HEK293 (cell line): ENCODE measurements around the gene PWWP2B.

Experiments used
- CTCF ChIA-PET: fragments of 350-600 bp; formaldehyde crosslinking; extraction: SDS; loops from one replicate; lab custom pipeline; 2021; ENCODE audit warnings: antibody characterized with exemption; lab: Yijun Ruan, JAX
- POLR2A ChIA-PET: fragments of 300-600 bp; formaldehyde crosslinking; extraction: SDS; loops from one replicate; lab custom pipeline; 2020; ENCODE audit warnings: antibody characterized with exemption, inconsistent platforms; lab: Yijun Ruan, JAX
- H3K27ac ChIP-seq: fragments of 200-500 bp; sonication (Bioruptor generic); 2 replicates; pipeline ENCODE4 v1.5.1; 2014; ENCODE audit warnings: low read depth, low read length, control low read depth, inconsistent platforms; ENCODE audit errors: extremely low read depth
- H3K36me3 ChIP-seq, 2 experiments: fragments of 200-500 bp in 1 of 2; sonication (Bioruptor generic) in 1 of 2; 1 replicate in 1 of 2; 2 replicates in 1 of 2; pipeline ENCODE4 v1.5.1; 2014 to 2017; ENCODE audit warnings: inconsistent platforms in 2 of 2, low read length in 2 of 2; ENCODE audit not compliant: control insufficient read depth in 2 of 2, insufficient read depth in 1 of 2
- H3K4me1 ChIP-seq: fragments of 200-500 bp; sonication (Bioruptor generic); 2 replicates; pipeline ENCODE4 v1.5.1; 2014; ENCODE audit warnings: mild to moderate bottlenecking, low read length, inconsistent platforms; ENCODE audit not compliant: control insufficient read depth, insufficient read depth
- H3K4me3 ChIP-seq: 2 replicates; pipeline ENCODE4 v1.5.1; 2011; ENCODE audit warnings: low read depth, mild to moderate bottlenecking, control low read depth, low read length, moderate library complexity
- H3K9me3 ChIP-seq: fragments of 200-500 bp; sonication (Bioruptor generic); 2 replicates; pipeline ENCODE4 v1.5.1; 2014; ENCODE audit warnings: low read depth, low read length, inconsistent platforms; ENCODE audit not compliant: control insufficient read depth, insufficient read depth
- GLI4 ChIP-seq: fragments of 450-650 bp; formaldehyde crosslinking; IDR thresholded peaks from 2 replicates; pipeline ENCODE4 v1.5.1; 2016; ENCODE audit warnings: missing biosample characterization, missing genetic modification characterization
- HIC1 ChIP-seq: fragments of 450-650 bp; formaldehyde crosslinking; IDR thresholded peaks from 2 replicates; pipeline ENCODE4 v1.5.1; 2016; ENCODE audit warnings: missing biosample characterization, missing genetic modification characterization
- IKZF3 ChIP-seq: fragments of 450-650 bp; IDR thresholded peaks from 2 replicates; pipeline ENCODE4 v1.5.0; 2018; ENCODE audit warnings: missing biosample characterization, mild to moderate bottlenecking, missing genetic modification characterization, moderate library complexity
- INSM2 ChIP-seq: fragments of 450-650 bp; formaldehyde crosslinking; IDR thresholded peaks from 2 replicates; pipeline ENCODE4 v1.5.1; 2016; ENCODE audit warnings: missing biosample characterization, missing genetic modification characterization
- SCRT1 ChIP-seq: fragments of 450-650 bp; formaldehyde crosslinking; IDR thresholded peaks from 2 replicates; pipeline ENCODE4 v1.5.1; 2016; ENCODE audit warnings: missing biosample characterization, missing genetic modification characterization, borderline replicate concordance
- YY1 ChIP-seq: fragments of 450-650 bp; formaldehyde crosslinking; IDR thresholded peaks from 2 replicates; pipeline ENCODE4 v1.5.1; 2018; ENCODE audit warnings: missing biosample characterization, missing genetic modification characterization
- ZFP37 ChIP-seq: fragments of 450-650 bp; formaldehyde crosslinking; IDR thresholded peaks from 2 replicates; pipeline ENCODE4 v1.5.1; 2016; ENCODE audit warnings: missing biosample characterization, missing genetic modification characterization
- ZNF10 ChIP-seq: fragments of 450-650 bp; formaldehyde crosslinking; IDR thresholded peaks from 2 replicates; pipeline ENCODE4 v1.5.1; 2017; ENCODE audit warnings: missing biosample characterization, missing genetic modification characterization
- ZNF133 ChIP-seq: fragments of 450-650 bp; formaldehyde crosslinking; IDR thresholded peaks from 2 replicates; pipeline ENCODE4 v1.5.1; 2016; ENCODE audit warnings: missing biosample characterization, missing genetic modification characterization
- ZNF140 ChIP-seq: fragments of 450-650 bp; formaldehyde crosslinking; IDR thresholded peaks from 2 replicates; pipeline ENCODE4 v1.5.1; 2016; ENCODE audit warnings: missing biosample characterization, missing genetic modification characterization
- ZNF146 ChIP-seq: fragments of 450-650 bp; formaldehyde crosslinking; IDR thresholded peaks from 2 replicates; pipeline ENCODE4 v1.5.1; 2016; ENCODE audit warnings: missing biosample characterization, missing genetic modification characterization
- ZNF157 ChIP-seq: fragments of 450-650 bp; formaldehyde crosslinking; IDR thresholded peaks from 2 replicates; pipeline ENCODE4 v1.5.1; 2016; ENCODE audit warnings: missing biosample characterization, missing genetic modification characterization
- ZNF169 ChIP-seq: fragments of 450-650 bp; formaldehyde crosslinking; IDR thresholded peaks from 2 replicates; pipeline ENCODE4 v1.5.1; 2016; ENCODE audit warnings: missing biosample characterization, missing genetic modification characterization
- ZNF239 ChIP-seq: fragments of 450-650 bp; formaldehyde crosslinking; IDR thresholded peaks from 2 replicates; pipeline ENCODE4 v1.5.1; 2016; ENCODE audit warnings: missing biosample characterization, missing genetic modification characterization
- ZNF311 ChIP-seq: fragments of 450-650 bp; formaldehyde crosslinking; IDR thresholded peaks from 2 replicates; pipeline ENCODE4 v1.5.1; 2017; ENCODE audit warnings: missing biosample characterization, missing genetic modification characterization, borderline replicate concordance
- ZNF324 ChIP-seq: fragments of 450-650 bp; formaldehyde crosslinking; IDR thresholded peaks from 2 replicates; pipeline ENCODE4 v1.5.1; 2016; ENCODE audit warnings: missing biosample characterization, missing genetic modification characterization
- ZNF645 ChIP-seq: fragments of 450-650 bp; formaldehyde crosslinking; IDR thresholded peaks from 2 replicates; pipeline ENCODE4; 2016; ENCODE audit warnings: missing biosample characterization, missing genetic modification characterization
- ZNF658 ChIP-seq: fragments of 450-650 bp; formaldehyde crosslinking; IDR thresholded peaks from 2 replicates; pipeline ENCODE4; 2016; ENCODE audit warnings: missing biosample characterization, missing genetic modification characterization
- ZNF707 ChIP-seq: fragments of 450-650 bp; formaldehyde crosslinking; IDR thresholded peaks from 2 replicates; pipeline ENCODE4 v1.5.1; 2016; ENCODE audit warnings: missing biosample characterization, missing genetic modification characterization
- TF ChIP-seq, protein P1 (sequence below): fragments of 450-650 bp; formaldehyde crosslinking; IDR thresholded peaks from 2 replicates; pipeline ENCODE4 v1.5.1; 2016; ENCODE audit warnings: missing biosample characterization, missing genetic modification characterization
- TF ChIP-seq, protein P2 (sequence below): fragments of 450-650 bp; formaldehyde crosslinking; IDR thresholded peaks from 2 replicates; pipeline ENCODE4 v1.5.1; 2016; ENCODE audit warnings: missing biosample characterization, missing genetic modification characterization
- TF ChIP-seq, protein P3 (sequence below): fragments of 450-650 bp; formaldehyde crosslinking; IDR thresholded peaks from 2 replicates; pipeline ENCODE4 v1.5.1; 2016; ENCODE audit warnings: missing biosample characterization, missing genetic modification characterization, borderline replicate concordance
- TF ChIP-seq, protein P4 (sequence below): fragments of 450-650 bp; IDR thresholded peaks from 2 replicates; pipeline ENCODE4 v1.5.1; 2018; ENCODE audit warnings: missing biosample characterization, missing genetic modification characterization

Gene PWWP2B

DNA sequence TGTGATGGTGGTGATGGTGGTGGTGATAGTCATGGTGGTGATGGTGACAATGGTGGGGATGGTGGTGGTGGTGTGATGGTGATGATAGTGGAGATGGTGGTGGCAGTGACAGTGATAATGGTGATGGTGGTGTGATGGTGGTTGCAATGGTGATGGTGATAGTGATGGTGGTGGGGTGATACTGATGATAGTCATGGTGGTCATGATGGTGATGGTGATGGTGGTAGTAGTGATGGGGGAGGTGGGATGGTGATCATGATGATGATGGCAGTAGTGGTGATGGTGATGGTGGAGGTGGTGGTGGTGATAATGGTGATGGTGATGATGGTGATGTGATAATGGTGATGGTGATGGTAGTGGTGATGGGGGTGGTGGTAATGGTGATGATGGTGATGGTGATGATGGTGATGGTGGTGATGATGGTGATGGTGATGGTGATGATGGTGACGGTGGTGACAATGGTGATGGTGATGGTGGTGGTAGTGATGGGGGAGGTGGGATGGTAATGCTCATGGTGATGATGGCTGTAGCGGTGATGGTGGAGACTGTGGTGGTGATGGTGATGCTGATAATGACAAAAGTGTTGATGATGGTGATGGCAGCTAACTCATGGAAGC lies 4.7 kb upstream of the PWWP2B start:
- no peak overlapping the region for H3K27ac ChIP-seq
- no peaks in the 10 kb centered on the region for H3K9me3 ChIP-seq
- H3K36me3 ChIP-seq = no peaks in the 10 kb centered on the region
- ChIA-PET CTCF (interaction anchor here (0.6 kb wide), 1 partner anchor 47 kb away, joined by 3 read pairs; no protein-coding TSS in a partner anchor), POLR2A (interaction anchor here (0.8 kb wide), 1 partner anchor 55 kb away, joined by 3 read pairs; no protein-coding TSS in a partner anchor)
- peaks cover 3% of the 10 kb centered on the region; the same call in 1 of the 2 replicates for H3K4me1 ChIP-seq
- TF ChIP-seq, protein P1, sequence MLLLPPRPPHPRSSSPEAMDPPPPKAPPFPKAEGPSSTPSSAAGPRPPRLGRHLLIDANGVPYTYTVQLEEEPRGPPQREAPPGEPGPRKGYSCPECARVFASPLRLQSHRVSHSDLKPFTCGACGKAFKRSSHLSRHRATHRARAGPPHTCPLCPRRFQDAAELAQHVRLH (tag by site-specific recombination) = peak; percentile 84; the same call in 1 of the 2 replicates
- TF ChIP-seq GLI4 (peak; percentile 70; the same call in 1 of the 2 replicates), YY1 (tag by site-specific recombination) (peak; percentile 24; the same call in 1 of the 2 replicates), ZNF324 (tag by site-specific recombination) (no peak), ZNF311 (tag by site-specific recombination) (0 out of 2 replicates have a peak, but pooled peaks have one; percentile 20), ZFP37 (tag by site-specific recombination) (no peak), HIC1 (tag by site-specific recombination) (peak; percentile 10; the same call in 1 of the 2 replicates), SCRT1 (tag by site-specific recombination) (no peak), IKZF3 (tag by site-specific recombination) (no peak), ZNF707 (tag by site-specific recombination) (0 out of 2 replicates have a peak, but pooled peaks have one; percentile 24), ZNF146 (tag by site-specific recombination) (peak; percentile 41; the same call in 1 of the 2 replicates), ZNF140 (tag by site-specific recombination) (0 out of 2 replicates have a peak, but pooled peaks have one; percentile 4), ZNF658 (tag by site-specific recombination) (0 out of 2 replicates have a peak, but pooled peaks have one; percentile 45), ZNF157 (tag by site-specific recombination) (0 out of 2 replicates have a peak, but pooled peaks have one; percentile 31), ZNF10 (tag by site-specific recombination) (peak; percentile 30; the same call in 1 of the 2 replicates), ZNF169 (tag by site-specific recombination) (peak; percentile 45; the same call in 1 of the 2 replicates), INSM2 (tag by site-specific recombination) (0 out of 2 replicates have a peak, but pooled peaks have one; percentile 32), ZNF239 (tag by site-specific recombination) (0 out of 2 replicates have a peak, but pooled peaks have one; percentile 31), ZNF645 (0 out of 2 replicates have a peak, but pooled peaks have one; percentile 13), ZNF133 (tag by site-specific recombination) (no peak)
- TF ChIP-seq, protein P2, sequence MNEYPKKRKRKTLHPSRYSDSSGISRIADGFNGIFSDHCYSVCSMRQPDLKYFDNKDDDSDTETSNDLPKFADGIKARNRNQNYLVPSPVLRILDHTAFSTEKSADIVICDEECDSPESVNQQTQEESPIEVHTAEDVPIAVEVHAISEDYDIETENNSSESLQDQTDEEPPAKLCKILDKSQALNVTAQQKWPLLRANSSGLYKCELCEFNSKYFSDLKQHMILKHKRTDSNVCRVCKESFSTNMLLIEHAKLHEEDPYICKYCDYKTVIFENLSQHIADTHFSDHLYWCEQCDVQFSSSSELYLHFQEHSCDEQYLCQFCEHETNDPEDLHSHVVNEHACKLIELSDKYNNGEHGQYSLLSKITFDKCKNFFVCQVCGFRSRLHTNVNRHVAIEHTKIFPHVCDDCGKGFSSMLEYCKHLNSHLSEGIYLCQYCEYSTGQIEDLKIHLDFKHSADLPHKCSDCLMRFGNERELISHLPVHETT (tag by site-specific recombination) = peak; percentile 15; the same call in 1 of the 2 replicates
- TF ChIP-seq, protein P3, sequence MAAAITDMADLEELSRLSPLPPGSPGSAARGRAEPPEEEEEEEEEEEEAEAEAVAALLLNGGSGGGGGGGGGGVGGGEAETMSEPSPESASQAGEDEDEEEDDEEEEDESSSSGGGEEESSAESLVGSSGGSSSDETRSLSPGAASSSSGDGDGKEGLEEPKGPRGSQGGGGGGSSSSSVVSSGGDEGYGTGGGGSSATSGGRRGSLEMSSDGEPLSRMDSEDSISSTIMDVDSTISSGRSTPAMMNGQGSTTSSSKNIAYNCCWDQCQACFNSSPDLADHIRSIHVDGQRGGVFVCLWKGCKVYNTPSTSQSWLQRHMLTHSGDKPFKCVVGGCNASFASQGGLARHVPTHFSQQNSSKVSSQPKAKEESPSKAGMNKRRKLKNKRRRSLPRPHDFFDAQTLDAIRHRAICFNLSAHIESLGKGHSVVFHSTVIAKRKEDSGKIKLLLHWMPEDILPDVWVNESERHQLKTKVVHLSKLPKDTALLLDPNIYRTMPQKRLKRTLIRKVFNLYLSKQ = 0 out of 2 replicates have a peak, but pooled peaks have one; percentile 13
- TF ChIP-seq, protein P4, sequence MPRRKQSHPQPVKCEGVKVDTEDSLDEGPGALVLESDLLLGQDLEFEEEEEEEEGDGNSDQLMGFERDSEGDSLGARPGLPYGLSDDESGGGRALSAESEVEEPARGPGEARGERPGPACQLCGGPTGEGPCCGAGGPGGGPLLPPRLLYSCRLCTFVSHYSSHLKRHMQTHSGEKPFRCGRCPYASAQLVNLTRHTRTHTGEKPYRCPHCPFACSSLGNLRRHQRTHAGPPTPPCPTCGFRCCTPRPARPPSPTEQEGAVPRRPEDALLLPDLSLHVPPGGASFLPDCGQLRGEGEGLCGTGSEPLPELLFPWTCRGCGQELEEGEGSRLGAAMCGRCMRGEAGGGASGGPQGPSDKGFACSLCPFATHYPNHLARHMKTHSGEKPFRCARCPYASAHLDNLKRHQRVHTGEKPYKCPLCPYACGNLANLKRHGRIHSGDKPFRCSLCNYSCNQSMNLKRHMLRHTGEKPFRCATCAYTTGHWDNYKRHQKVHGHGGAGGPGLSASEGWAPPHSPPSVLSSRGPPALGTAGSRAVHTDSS (tag by site-specific recombination) = peak; percentile 90
- no peak overlapping the region for H3K4me3 ChIP-seq
